Middle frontal gyrus (tissue), 1 donor: ENCODE data around the gene ABCD1.
"Not testable (repeated sequence)": the region's sequence is repeated elsewhere in the genome, so short reads cannot be mapped to it uniquely, and the experiment has no call there.

Experiments used
- DNase-seq: peaks from one replicate; pipeline ENCODE4 v3.0.0-alpha.2; 2015; ENCODE audit warnings: low spot score; ENCODE audit errors: extremely low spot score

ABCD1 gene

GRCh38 chrX:153733651-153734240, 9.1 kb downstream of the ABCD1 start:
- no peak for DNase-seq

- DNase-seq = no peak
Measured at GRCh38 chrX:153734871-153735270, 10.2 kb downstream of the ABCD1 start.

DNA sequence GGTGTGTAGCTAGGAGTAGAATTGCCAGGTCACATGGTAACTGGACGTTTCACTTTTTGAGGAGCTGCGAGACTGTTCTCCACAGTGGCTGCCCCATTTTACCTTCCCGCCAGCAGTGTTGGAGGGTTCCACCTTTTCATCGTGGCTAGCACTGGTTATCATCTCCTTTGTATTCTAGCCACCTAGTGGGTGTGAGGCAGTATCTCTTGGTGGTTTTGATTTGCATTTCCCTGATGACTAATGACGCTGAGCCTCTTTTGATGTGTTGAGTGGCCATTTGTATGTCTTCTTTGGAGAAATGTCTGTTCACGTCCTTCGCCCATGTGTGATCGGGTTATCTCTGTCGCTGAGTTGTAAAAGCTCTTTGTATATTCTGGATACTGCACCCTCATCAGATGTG, 10.6 kb downstream of the ABCD1 start:
- no peak for DNase-seq

DNA sequence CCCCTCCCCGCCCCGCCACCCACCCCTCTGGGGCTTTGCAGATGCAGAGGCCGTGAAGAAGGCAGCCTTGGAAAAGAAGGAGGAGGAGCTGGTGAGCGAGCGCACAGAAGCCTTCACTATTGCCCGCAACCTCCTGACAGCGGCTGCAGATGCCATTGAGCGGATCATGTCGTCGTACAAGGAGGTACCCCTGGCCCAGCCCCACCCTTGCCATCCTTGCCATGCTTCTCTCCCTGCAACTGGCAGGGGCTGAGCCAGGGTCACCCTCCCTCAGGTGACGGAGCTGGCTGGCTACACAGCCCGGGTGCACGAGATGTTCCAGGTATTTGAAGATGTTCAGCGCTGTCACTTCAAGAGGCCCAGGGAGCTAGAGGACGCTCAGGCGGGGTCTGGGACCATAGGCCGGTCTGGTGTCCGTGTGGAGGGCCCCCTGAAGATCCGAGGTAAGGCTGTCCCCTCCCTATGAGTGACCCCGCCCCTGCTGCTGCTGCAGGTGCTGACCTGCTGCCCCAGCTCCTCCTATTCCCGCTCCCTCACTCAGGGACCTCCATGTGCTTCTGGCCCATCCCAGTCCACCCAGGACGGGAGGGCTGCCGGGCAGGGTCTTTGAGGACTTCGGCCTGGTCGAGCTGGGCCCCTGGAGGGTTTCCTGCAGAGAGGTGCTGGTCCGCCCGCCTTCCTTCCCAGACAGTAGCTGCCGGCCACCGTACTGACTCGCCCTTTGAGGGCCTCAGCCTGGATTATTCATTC, 11.6 kb downstream of the ABCD1 start:
- DNase-seq = no peak

DNA sequence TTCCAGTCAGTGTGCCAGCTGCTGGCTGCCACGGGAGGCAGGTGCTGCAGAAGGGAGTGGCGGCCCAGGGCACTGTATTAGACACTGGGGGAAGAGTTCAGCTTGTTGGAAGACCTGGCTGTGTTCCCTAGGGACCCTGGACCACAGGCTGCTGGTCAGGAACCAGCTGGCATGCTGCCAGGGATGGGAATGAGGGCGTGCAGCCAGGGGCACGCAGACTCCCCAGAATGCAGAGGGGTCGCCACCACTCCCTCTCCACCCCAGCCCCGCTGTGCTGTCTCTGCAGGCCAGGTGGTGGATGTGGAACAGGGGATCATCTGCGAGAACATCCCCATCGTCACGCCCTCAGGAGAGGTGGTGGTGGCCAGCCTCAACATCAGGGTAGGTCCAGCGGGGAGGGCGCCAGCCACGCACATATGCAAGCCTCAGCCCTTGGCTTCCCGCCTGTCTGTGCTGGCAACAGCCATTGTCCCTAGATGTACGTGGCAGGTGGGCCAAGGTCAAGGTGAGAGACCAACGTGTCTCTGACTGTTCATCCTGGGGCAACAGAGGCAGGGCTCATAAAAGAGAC, 12.3 kb downstream of the ABCD1 start:
- no peak for DNase-seq

- no peak for DNase-seq
Measured at GRCh38 chrX:153738056-153738605, 13.5 kb downstream of the ABCD1 start.

DNA sequence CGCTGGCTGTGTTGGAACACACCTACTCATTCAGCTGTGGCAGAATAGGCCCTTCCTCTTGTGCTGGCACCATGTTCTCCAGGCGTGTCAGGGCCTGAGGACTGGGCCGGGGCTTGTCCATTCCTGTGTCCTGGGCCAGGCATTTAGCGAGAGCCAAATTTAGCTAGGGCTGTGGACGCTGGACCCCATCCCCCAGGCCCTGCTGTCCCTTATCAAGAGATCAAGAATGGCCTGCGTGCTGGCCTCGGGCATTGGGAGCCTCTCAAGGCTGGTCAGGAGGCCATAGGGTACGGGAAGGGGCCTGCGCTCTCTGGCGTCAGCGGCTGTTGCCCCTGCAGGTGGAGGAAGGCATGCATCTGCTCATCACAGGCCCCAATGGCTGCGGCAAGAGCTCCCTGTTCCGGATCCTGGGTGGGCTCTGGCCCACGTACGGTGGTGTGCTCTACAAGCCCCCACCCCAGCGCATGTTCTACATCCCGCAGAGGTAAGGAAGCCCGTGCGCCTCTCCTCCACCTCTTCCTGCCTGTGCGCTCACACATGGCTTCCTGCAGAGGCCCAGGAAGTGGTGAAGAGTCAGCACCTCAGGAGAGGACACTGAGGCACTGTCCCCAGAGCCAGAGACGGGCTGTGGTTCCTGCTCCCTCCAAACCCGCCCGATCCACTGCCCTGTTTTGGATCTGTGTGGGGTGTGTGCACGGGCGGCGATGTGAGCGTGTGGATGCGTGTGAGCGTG, 15.3 kb downstream of the ABCD1 start:
- DNase-seq = no peak

DNA sequence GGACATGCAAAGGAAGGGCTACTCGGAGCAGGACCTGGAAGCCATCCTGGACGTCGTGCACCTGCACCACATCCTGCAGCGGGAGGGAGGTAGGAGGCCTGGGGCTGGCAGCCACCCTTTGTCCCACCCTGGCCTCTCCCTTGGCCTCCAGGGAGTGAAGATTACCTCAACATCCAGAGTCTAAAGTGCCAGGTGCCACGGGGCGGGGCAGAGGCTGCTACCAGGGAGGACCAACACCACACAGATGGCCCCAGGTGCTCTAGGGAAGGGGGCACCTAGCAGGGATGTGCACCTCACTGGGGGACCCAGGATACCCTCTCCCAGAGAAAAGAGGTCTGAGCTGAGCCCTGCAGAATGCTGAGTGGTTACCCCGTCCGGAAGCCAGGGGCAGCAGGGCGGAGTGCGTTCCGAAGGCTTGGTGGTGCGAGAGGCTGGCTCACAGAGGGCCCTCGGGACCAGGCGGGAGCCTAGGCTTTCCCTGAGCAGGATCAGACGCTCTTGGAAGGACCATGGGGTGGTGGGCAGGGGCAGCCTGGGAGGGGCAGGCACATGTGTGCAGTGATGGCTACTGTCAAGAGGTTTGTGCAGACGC, 16.1 kb downstream of the ABCD1 start:
- DNase-seq = no peak

GRCh38 chrX:153741446-153741845, 16.8 kb downstream of the ABCD1 start:
- DNase-seq = no peak

DNA sequence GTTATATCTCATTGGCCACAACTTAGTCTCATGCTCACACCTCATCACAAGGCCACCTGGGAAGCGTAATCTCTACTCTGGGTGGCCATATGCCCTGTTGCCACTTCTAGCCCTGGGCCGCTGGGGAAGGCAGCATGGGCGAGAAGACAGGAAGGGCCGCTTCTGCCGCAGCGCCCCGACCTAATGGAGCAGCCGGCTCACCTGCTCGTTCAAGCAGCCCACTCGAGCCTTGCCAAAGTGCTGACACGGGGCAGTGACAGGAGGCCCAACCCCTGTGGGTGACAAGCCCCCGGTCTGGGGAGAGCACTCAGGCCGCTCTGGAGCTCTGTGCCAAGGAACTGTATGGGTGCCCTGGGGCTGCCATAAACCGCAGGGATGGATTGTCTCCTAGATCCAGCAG, 17.5 kb downstream of the ABCD1 start:
- not testable (repeated sequence) for DNase-seq

- DNase-seq = not testable (repeated sequence)
Measured at GRCh38 chrX:153742796-153743467, 18.3 kb downstream of the ABCD1 start.

GRCh38 chrX:153743468-153744209, 19.0 kb downstream of the ABCD1 start:
- DNase-seq = not testable (repeated sequence)

DNA sequence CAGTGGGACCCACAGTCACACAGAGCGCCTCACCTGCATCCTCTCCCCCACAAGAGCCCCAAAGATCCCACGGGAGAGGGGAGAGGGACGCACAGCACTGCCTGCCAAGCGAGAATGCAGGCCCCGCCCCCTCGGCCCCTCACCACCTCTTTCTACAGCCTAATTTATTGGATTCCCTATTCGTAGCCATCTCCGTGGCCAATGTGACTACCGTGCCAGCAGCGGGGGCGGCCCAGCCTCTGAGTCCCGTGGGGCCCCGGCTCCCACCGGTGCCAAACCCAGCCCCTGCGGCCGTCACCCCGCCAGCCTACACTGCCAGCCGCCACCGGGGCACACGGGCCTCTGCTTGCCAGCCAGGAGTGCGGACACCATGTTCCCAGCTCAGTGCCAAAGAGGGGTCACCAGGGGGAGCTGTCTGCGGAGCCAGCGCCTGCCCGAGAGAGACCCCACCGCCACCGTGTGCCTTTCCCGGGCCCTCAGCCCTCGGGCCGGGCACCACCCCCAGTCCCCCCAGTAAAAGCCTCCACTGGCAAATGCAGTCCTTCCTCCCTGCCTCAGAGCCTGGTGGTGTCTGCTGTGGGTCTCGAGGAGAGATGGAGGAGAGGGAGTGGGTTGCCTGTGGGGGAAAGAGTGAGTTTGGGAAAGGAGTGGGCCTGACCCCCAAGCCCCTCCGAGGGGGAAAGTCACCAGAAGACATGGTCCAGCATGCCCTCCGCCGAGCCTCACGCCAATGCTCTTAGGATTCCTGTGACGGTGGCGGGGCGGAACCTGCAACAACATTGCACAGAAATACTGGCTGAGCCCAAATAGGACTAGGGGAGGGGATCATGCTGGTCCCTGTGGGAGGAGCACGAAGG, 19.8 kb downstream of the ABCD1 start:
- DNase-seq = no peak

DNA sequence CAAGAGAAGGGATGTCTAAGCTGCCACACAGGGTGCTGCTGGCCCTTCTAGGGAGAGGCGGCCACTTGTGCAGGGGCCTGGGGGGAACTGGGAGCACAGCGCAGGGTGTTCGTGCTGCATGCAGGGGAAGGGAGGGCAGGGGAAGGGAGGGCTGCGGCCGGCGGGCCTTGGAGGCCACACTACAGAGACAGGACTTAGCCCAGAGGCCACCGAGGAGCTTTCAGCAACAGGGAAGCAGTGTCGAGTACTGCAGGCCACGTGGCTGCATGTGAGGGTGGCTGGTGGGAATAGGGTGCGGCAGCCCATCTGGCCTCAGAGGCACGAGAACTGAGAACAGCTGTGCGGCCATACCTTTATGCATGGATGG, 20.4 kb downstream of the ABCD1 start:
- DNase-seq = not testable (repeated sequence)

DNA sequence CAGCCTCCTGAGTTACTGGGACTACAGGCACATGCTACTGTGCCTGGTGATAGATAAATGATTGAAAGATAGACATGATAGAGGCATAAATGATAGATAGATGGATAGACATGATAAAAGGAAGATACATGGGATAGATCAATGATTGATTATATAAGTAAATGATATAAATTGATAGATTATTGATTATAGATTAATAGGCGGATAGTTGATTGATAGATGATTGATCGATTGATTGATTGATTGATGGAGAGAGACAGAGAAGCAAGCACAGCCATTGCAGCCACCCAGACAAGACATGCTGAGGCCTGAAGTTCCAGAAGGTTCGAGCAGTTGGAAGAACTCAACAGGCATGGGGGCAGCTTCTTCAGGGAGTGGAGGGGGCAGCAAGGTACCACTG, 21.7 kb downstream of the ABCD1 start:
- DNase-seq = no peak

- DNase-seq = not testable (repeated sequence)
Measured at GRCh38 chrX:153746991-153747390, 22.3 kb downstream of the ABCD1 start.

- not testable (repeated sequence) for DNase-seq
Measured at GRCh38 chrX:153749017-153749416, 24.4 kb downstream of the ABCD1 start.

GRCh38 chrX:153750127-153750774, 25.6 kb downstream of the ABCD1 start:
- DNase-seq = no peak

GRCh38 chrX:153755136-153755535, 30.5 kb downstream of the ABCD1 start:
- DNase-seq = no peak
